IMR-90 (cell line): ENCODE results near the gene MSH2. TPM values are rescaled to one million over a fixed set of nuclear protein-coding genes. Genes with fewer than 3 reads are reported as not detected.

Source experiments
- ATAC-seq: fragments of 200-7000 bp; cut with Tn5 transposase; 2 replicates; pipeline ENCODE4 v1.9.1; 2020; ENCODE audit warnings: low read depth, mild to moderate bottlenecking, moderate library complexity
- BruUV-seq: library from RNA; stranded (reverse); fragments of 400-500 nt; replicated peaks from 2 replicates; lab custom pipeline; 2021; lab: Mats Ljungman, UMichigan
- CTCF ChIA-PET: fragments of 300-600 bp; formaldehyde crosslinking; extraction: SDS; loops from one replicate; lab custom pipeline; 2021; ENCODE audit warnings: antibody characterized with exemption; lab: Yijun Ruan, JAX
- POLR2A ChIA-PET: fragments of 300-600 bp; sonication (Branson Sonifier 250); formaldehyde crosslinking; loops from one replicate; lab custom pipeline; 2022; ENCODE audit warnings: antibody characterized with exemption; ENCODE audit not compliant: unreplicated experiment; lab: Charles Lee
- DNase-seq: peaks from one replicate; pipeline ENCODE4 v3.0.0; 2013
- H2AFZ ChIP-seq: replicated peaks from 2 replicates; pipeline ENCODE3; 2013; ENCODE audit warnings: low read length, mild to moderate bottlenecking; ENCODE audit not compliant: poor library complexity
- H2AK5ac ChIP-seq: 2 replicates; pipeline ENCODE4 v1.6.1; 2013; ENCODE audit warnings: low read depth, low read length, inconsistent platforms
- H2AK9ac ChIP-seq: replicated peaks from 2 replicates; pipeline ENCODE3; 2013; ENCODE audit warnings: mild to moderate bottlenecking, low read depth, low read length, moderate library complexity; ENCODE audit not compliant: poor library complexity
- H2BK120ac ChIP-seq: 2 replicates; pipeline ENCODE4 v1.6.1; 2013; ENCODE audit warnings: low read depth, low read length, inconsistent platforms
- H2BK15ac ChIP-seq: 3 replicates; pipeline ENCODE4 v1.6.1; 2013; ENCODE audit warnings: low read depth, low read length, inconsistent platforms
- H2BK20ac ChIP-seq: 2 replicates; pipeline ENCODE4 v1.6.1; 2013; ENCODE audit warnings: low read depth, mild to moderate bottlenecking, inconsistent platforms, low read length, moderate library complexity
- H2BK5ac ChIP-seq: 2 replicates; pipeline ENCODE4 v1.6.1; 2013; ENCODE audit warnings: mild to moderate bottlenecking, low read depth, low read length, inconsistent platforms; ENCODE audit not compliant: poor library complexity, severe bottlenecking
- H3K14ac ChIP-seq: replicated peaks from 2 replicates; pipeline ENCODE4 v1.6.1; 2013; ENCODE audit warnings: low read depth, low read length, inconsistent platforms
- H3K18ac ChIP-seq: 2 replicates; pipeline ENCODE4 v1.6.1; 2013; ENCODE audit warnings: low read depth, low read length, control low read depth
- H3K23ac ChIP-seq: 2 replicates; pipeline ENCODE4 v1.6.1; 2013; ENCODE audit warnings: low read depth, low read length, inconsistent platforms
- H3K27ac ChIP-seq: 2 replicates; pipeline ENCODE4 v1.5.1; 2013; ENCODE audit warnings: mild to moderate bottlenecking, control low read depth, low read length; ENCODE audit not compliant: insufficient read depth
- H3K27me3 ChIP-seq: 2 replicates; pipeline ENCODE4 v1.6.1; 2013; ENCODE audit warnings: low read length; ENCODE audit not compliant: control insufficient read depth, insufficient read depth
- H3K36me3 ChIP-seq: 2 replicates; pipeline ENCODE4 v1.6.1; 2013; ENCODE audit warnings: low read length, mixed read lengths; ENCODE audit not compliant: control insufficient read depth, insufficient read depth
- H3K4ac ChIP-seq: 2 replicates; pipeline ENCODE4 v1.6.1; 2013; ENCODE audit warnings: low read depth, low read length, inconsistent platforms
- H3K4me1 ChIP-seq: 2 replicates; pipeline ENCODE4 v1.6.1; 2013; ENCODE audit warnings: low read length, mixed read lengths; ENCODE audit not compliant: control insufficient read depth, insufficient read depth
- H3K4me2 ChIP-seq: 2 replicates; pipeline ENCODE4 v1.6.1; 2013; ENCODE audit warnings: low read depth, mild to moderate bottlenecking, control low read depth, low read length, moderate library complexity
- H3K4me3 ChIP-seq: 2 replicates; pipeline ENCODE4 v1.5.1; 2013; ENCODE audit warnings: low read depth, mild to moderate bottlenecking, control low read depth, low read length, moderate library complexity; ENCODE audit not compliant: insufficient read depth
- H3K56ac ChIP-seq: 2 replicates; pipeline ENCODE4 v1.6.1; 2013; ENCODE audit warnings: low read length, inconsistent platforms; ENCODE audit not compliant: insufficient read depth; ENCODE audit errors: extremely low read depth
- H3K79me1 ChIP-seq, 2 experiments: 2 replicates each; pipeline ENCODE4 v1.6.1; 2013; ENCODE audit warnings: low read length in 2 of 2, inconsistent platforms in 1 of 2, low read depth in 1 of 2
- H3K9ac ChIP-seq: 2 replicates; pipeline ENCODE4 v1.6.1; 2013; ENCODE audit warnings: low read depth, low read length, control low read depth
- H3K9me1 ChIP-seq: 2 replicates; pipeline ENCODE4 v1.6.1; 2013; ENCODE audit warnings: low read length, inconsistent platforms; ENCODE audit not compliant: insufficient read depth
- H3K9me3 ChIP-seq: 2 replicates; pipeline ENCODE4 v1.6.1; 2013; ENCODE audit warnings: low read length; ENCODE audit not compliant: control insufficient read depth, insufficient read depth
- H4K20me1 ChIP-seq: 2 replicates; pipeline ENCODE4 v1.6.1; 2013; ENCODE audit warnings: low read length, inconsistent platforms; ENCODE audit not compliant: insufficient read depth
- H4K5ac ChIP-seq: 2 replicates; pipeline ENCODE4 v1.6.1; 2013; ENCODE audit warnings: mild to moderate bottlenecking, low read depth, low read length, control low read depth
- H4K8ac ChIP-seq, 2 experiments: 2 replicates each; pipeline ENCODE4 v1.6.1; 2013; ENCODE audit warnings: low read depth in 2 of 2, low read length in 2 of 2, control low read depth in 1 of 2, inconsistent platforms in 1 of 2
- H4K91ac ChIP-seq: 2 replicates; pipeline ENCODE4 v1.6.1; 2013; ENCODE audit warnings: low read depth, low read length, inconsistent platforms; ENCODE audit not compliant: insufficient read depth
- CEBPB ChIP-seq: IDR thresholded peaks from 2 replicates; pipeline ENCODE4 v1.6.1; 2012; ENCODE audit warnings: low read depth, low read length, improper control_type of control experiment
- CHD1 ChIP-seq: IDR thresholded peaks from 2 replicates; pipeline ENCODE4 v1.6.1; 2012; ENCODE audit warnings: low read depth, low read length, improper control_type of control experiment
- CTCF ChIP-seq: conservative IDR thresholded peaks from 2 replicates; pipeline ENCODE4 v1.5.1; 2012; ENCODE audit warnings: mild to moderate bottlenecking, low read depth, low read length, improper control_type of control experiment
- FOS ChIP-seq: fragments of 150-350 bp; IDR thresholded peaks from 2 replicates; pipeline ENCODE4 v1.6.1; 2016; ENCODE audit warnings: low read depth, low read length
- MAFK ChIP-seq: IDR thresholded peaks from 2 replicates; pipeline ENCODE4 v1.6.1; 2012; ENCODE audit warnings: low read depth, low read length, improper control_type of control experiment
- MXI1 ChIP-seq: IDR thresholded peaks from 2 replicates; pipeline ENCODE4 v1.6.1; 2012; ENCODE audit warnings: low read depth, mild to moderate bottlenecking, low read length, moderate library complexity, borderline replicate concordance
- POLR2A ChIP-seq: IDR thresholded peaks from 2 replicates; pipeline ENCODE4 v1.6.1; 2012; ENCODE audit warnings: mild to moderate bottlenecking, low read depth, low read length
- RAD21 ChIP-seq: IDR thresholded peaks from 2 replicates; pipeline ENCODE4 v1.6.1; 2012; ENCODE audit warnings: low read length, improper control_type of control experiment
- RFX5 ChIP-seq: IDR thresholded peaks from 2 replicates; pipeline ENCODE4 v1.8.0; 2012; ENCODE audit warnings: low read depth, mild to moderate bottlenecking, low read length, moderate library complexity
- SMC3 ChIP-seq: fragments of 150-350 bp; IDR thresholded peaks from 2 replicates; pipeline ENCODE4 v1.6.1; 2016; ENCODE audit warnings: low read depth, mild to moderate bottlenecking, antibody characterized with exemption, low read length, moderate library complexity
- USF2 ChIP-seq: fragments of 150-350 bp; IDR thresholded peaks from 2 replicates; pipeline ENCODE4 v1.6.1; 2017; ENCODE audit warnings: mild to moderate bottlenecking, antibody characterized with exemption, low read length, low read depth
- WGBS, 2 experiments: methylation state at CpG; one replicate each; pipeline versions ENCODE4 v1.1.5 to v1.1.7; 2013; ENCODE audit warnings: missing lambda C conversion rate in 2 of 2; ENCODE audit not compliant: insufficient read length in 1 of 2; ENCODE audit errors: extremely low coverage in 2 of 2; 5-methylcytosine and 5-hydroxymethylcytosine counted together
- dilution Hi-C: fragments of 300-500 bp; cut with HindIII; formaldehyde crosslinking; loops from one replicate; pipeline ENCODE4 v1.14.3; 2018; ENCODE audit warnings: low sequenced_read_pairs; ENCODE audit not compliant: unreplicated experiment
- in situ Hi-C: fragments of 300-500 bp; cut with MboI; formaldehyde crosslinking; loops from 3 replicates; pipeline ENCODE4 v1.14.3; 2019; ENCODE audit warnings: low sequenced_read_pairs, inconsistent platforms, mixed read lengths
- intact Hi-C: fragments of 100-400 bp; cut with micrococcal nuclease; formaldehyde crosslinking; loops from 2 replicates; pipeline ENCODE4 v1.10.0; 2022
- polyA plus RNA-seq, 3 experiments: library from polyadenylated mRNA; depleted of rRNA; stranded (reverse); fragments of >200 nt; gene quantifications; 2 replicates each; pipeline ENCODE4 v1.2.3, GENCODE V29; 2012; ENCODE audit warnings: low replicate concordance in 1 of 3
- total RNA-seq: library from RNA; depleted of rRNA; stranded (reverse); fragments of >200 nt; gene quantifications from 2 replicates; pipeline ENCODE4 v1.2.3, GENCODE V29; 2012

Gene MSH2
- total and polyA plus RNA-seq, 2 of the 4 experiments (the other 2 are of a cell fraction) = 13.8 to 22.6 TPM

GRCh38 chr2:47487498-47487875 lies 84.5 kb downstream of the MSH2 start:
- ChIA-PET POLR2A (no interaction called here), CTCF (no interaction called here)
- Histone ChIP-seq H3K9ac (peak overlapping the region; percentile 78), H3K27ac (peak overlapping the region; percentile 77), H2BK5ac (peak overlapping the region; percentile 91), H3K4me3 (no peak overlapping the region), H2BK120ac (peak overlapping the region; percentile 94), H2BK15ac (peak overlapping the region; percentile 54; the same call in 2 of the 3 replicates), H4K5ac (peak overlapping the region; percentile 96), H3K27me3 (no peaks in the 10 kb centered on the region), H3K4me2 (peak overlapping the region; percentile 79), H2BK20ac (peak overlapping the region; percentile 95), H4K8ac (peak overlapping the region; percentile 58 to 70), H2AK9ac (peak overlapping the region; percentile 60), H3K79me1 (no peaks in the 10 kb centered on the region), H2AFZ (peak overlapping the region; percentile 13), H3K4me1 (peaks cover 14% of the 10 kb centered on the region), H4K20me1 (no peaks in the 10 kb centered on the region), H4K91ac (peak overlapping the region; percentile 91), H3K23ac (peak overlapping the region; percentile 87), H3K9me3 (no peaks in the 10 kb centered on the region), H3K36me3 (no peaks in the 10 kb centered on the region), H3K14ac (peak overlapping the region; percentile 81), H3K18ac (peak overlapping the region; percentile 99), H2AK5ac (peak overlapping the region; percentile 96), H3K56ac (peak overlapping the region; percentile 81; the same call in 1 of the 2 replicates), H3K4ac (peak overlapping the region; percentile 80), H3K9me1 (peaks cover 4% of the 10 kb centered on the region)
- in situ Hi-C loops (no loop called here), intact Hi-C loops (no loop called here), dilution Hi-C loops (no loop called here)
- no CpG with 5 or more reads among the region's 1 CpG for WGBS, 2 experiments
- TF ChIP-seq RAD21 (no peak), CEBPB (no peak), CHD1 (no peak), CTCF (no peak), USF2 (no peak), POLR2A (no peak), SMC3 (no peak), RFX5 (no peak), MAFK (no peak), MXI1 (no peak), FOS (no peak)
- ATAC-seq (no peak), DNase-seq (no peak)
- no TSS peak for BruUV-seq
